A549 (cell line): ENCODE data around the gene CD96. TPM values are rescaled to one million over a fixed set of nuclear protein-coding genes. Genes with fewer than 3 reads are reported as not detected.

ENCODE experiments used
- ATAC-seq, 2 experiments: fragments of 200-7000 bp in 1 of 2; fragments of >200 bp in 1 of 2; cut with Nextera tagmentation in 1 of 2; cut with Tn5 transposase in 1 of 2; 3 replicates each; pipeline versions ENCODE4 v1.8.0 to v1.9.1; 2018 to 2020; ENCODE audit warnings: mild to moderate bottlenecking in 1 of 2, moderate library complexity in 1 of 2
- CTCF ChIA-PET: fragments of 300-600 bp; sonication (Branson Sonifier 250); formaldehyde crosslinking; extraction: SDS; loops from one replicate; lab custom pipeline; 2021; ENCODE audit warnings: antibody characterized with exemption, inconsistent platforms; lab: Yijun Ruan, JAX
- POLR2A ChIA-PET: fragments of 350-600 bp; formaldehyde crosslinking; extraction: SDS; loops from one replicate; lab custom pipeline; 2021; ENCODE audit warnings: antibody characterized with exemption, inconsistent platforms; lab: Yijun Ruan, JAX
- DNase-seq, 2 experiments: peaks; one replicate each; pipeline versions ENCODE4 v3.0.0 to v3.0.0-alpha.2; 2011 to 2016; ENCODE audit warnings: low read depth in 1 of 2, low spot score in 1 of 2
- FAIRE-seq: peaks from 2 replicates; lab custom pipeline; 2011; peaks lifted over from hg19 to GRCh38; lab: Jason Lieb, UNC
- H3K27ac ChIP-seq, 2 experiments: fragments of >200 bp; sonication (Bioruptor Twin); formaldehyde crosslinking; 3 replicates each; pipeline ENCODE4 v1.5.1; 2016 to 2017
- H3K4me1 ChIP-seq: fragments of >200 bp; sonication (Bioruptor Twin); formaldehyde crosslinking; 3 replicates; pipeline ENCODE4 v1.6.1; 2016
- H3K4me2 ChIP-seq: fragments of >200 bp; sonication (Bioruptor Twin); formaldehyde crosslinking; 3 replicates; pipeline ENCODE4 v1.6.1; 2016
- H3K4me3 ChIP-seq: fragments of >200 bp; sonication (Bioruptor Twin); formaldehyde crosslinking; 3 replicates; pipeline ENCODE4 v1.5.1; 2016
- H3K9me3 ChIP-seq: fragments of >200 bp; sonication (Bioruptor Twin); formaldehyde crosslinking; 3 replicates; pipeline ENCODE4 v1.6.1; 2016
- BCL3 ChIP-seq: fragments of >200 bp; sonication (Bioruptor Twin); formaldehyde crosslinking; IDR thresholded peaks from 3 replicates; pipeline ENCODE4 v1.6.1; 2016
- BHLHE40 ChIP-seq: IDR thresholded peaks from 2 replicates; pipeline ENCODE4 v1.6.1; 2012; ENCODE audit warnings: low read depth, low read length, inconsistent platforms
- CHD2 ChIP-seq: fragments of 150-350 bp; IDR thresholded peaks from 2 replicates; pipeline ENCODE4 v1.6.1; 2014; ENCODE audit warnings: low read length; ENCODE audit not compliant: partially characterized antibody
- EHMT2 ChIP-seq: fragments of 200-600 bp; sonication (generic); IDR thresholded peaks from 2 replicates; pipeline ENCODE4 v1.6.1; 2016; ENCODE audit warnings: antibody characterized with exemption, low read depth, mild to moderate bottlenecking, moderate library complexity
- ELK1 ChIP-seq: fragments of 150-350 bp; IDR thresholded peaks from 2 replicates; pipeline ENCODE4 v1.6.1; 2014; ENCODE audit warnings: low read depth, mild to moderate bottlenecking, low read length
- HES2 ChIP-seq: fragments of >200 bp; sonication (Bioruptor Twin); formaldehyde crosslinking; IDR thresholded peaks from 2 replicates; pipeline ENCODE4 v1.6.1; 2016
- HEYL ChIP-seq: fragments of 250-450 bp; sonication (Bioruptor Pico); IDR thresholded peaks from 2 replicates; pipeline ENCODE4 v1.8.0; 2021; ENCODE audit warnings: mild to moderate bottlenecking, moderate library complexity
- HOXB5 ChIP-seq: fragments of 250-450 bp; sonication (Bioruptor Pico); IDR thresholded peaks from 2 replicates; pipeline ENCODE4 v1.5.0; 2020; ENCODE audit warnings: mild to moderate bottlenecking, moderate library complexity
- MAFK ChIP-seq: fragments of 450-650 bp; IDR thresholded peaks from 2 replicates; pipeline ENCODE4 v1.6.1; 2014; ENCODE audit not compliant: partially characterized antibody
- MYC ChIP-seq: IDR thresholded peaks from 2 replicates; pipeline ENCODE4 v1.6.1; 2012; ENCODE audit warnings: mild to moderate bottlenecking, inconsistent platforms, low read length, improper control_type of control experiment, borderline replicate concordance
- RAD21 ChIP-seq, 2 experiments: fragments of >200 bp in 1 of 2; sonication (Bioruptor Twin) in 1 of 2; formaldehyde crosslinking in 1 of 2; IDR thresholded peaks in 1 of 2; conservative IDR thresholded peaks in 1 of 2; 2 replicates in 1 of 2; 3 replicates in 1 of 2; pipeline ENCODE4 v1.6.1; 2012 to 2018; ENCODE audit warnings: inconsistent platforms in 1 of 2
- SMC3 ChIP-seq: fragments of >200 bp; sonication (Bioruptor Twin); formaldehyde crosslinking; IDR thresholded peaks from 3 replicates; pipeline ENCODE4 v1.6.1; 2018; ENCODE audit warnings: inconsistent platforms
- SREBF2 ChIP-seq: fragments of 450-650 bp; IDR thresholded peaks from 2 replicates; pipeline ENCODE4 v1.6.1; 2014; ENCODE audit warnings: mild to moderate bottlenecking, moderate library complexity
- TP53 ChIP-seq: fragments of 250-450 bp; sonication (Bioruptor Pico); IDR thresholded peaks from 2 replicates; pipeline ENCODE4 v1.5.0; 2021; ENCODE audit warnings: mild to moderate bottlenecking, moderate library complexity
- ZC3H11A ChIP-seq: fragments of 450-650 bp; IDR thresholded peaks from 2 replicates; pipeline ENCODE4 v1.6.1; 2014; ENCODE audit warnings: antibody characterized with exemption, mild to moderate bottlenecking
- ZFP36 ChIP-seq: fragments of 450-650 bp; IDR thresholded peaks from 2 replicates; pipeline ENCODE4 v1.6.1; 2014; ENCODE audit warnings: borderline replicate concordance; ENCODE audit not compliant: partially characterized antibody
- ZSCAN20 ChIP-seq: fragments of 250-450 bp; sonication (Bioruptor Pico); IDR thresholded peaks from 2 replicates; pipeline ENCODE4 v1.8.0; 2022; ENCODE audit warnings: mild to moderate bottlenecking, moderate library complexity
- WGBS: methylation state at CpG from one replicate; pipeline ENCODE4 v1.1.6; 2017; ENCODE audit errors: missing lambda C conversion rate; 5-methylcytosine and 5-hydroxymethylcytosine counted together
- polyA plus RNA-seq, 4 experiments: library from polyadenylated mRNA; depleted of rRNA in 3 of 4; stranded (reverse); fragments of >200 nt; fragmentation: RNase III in 1 of 4; extraction: RNeasy Plus Mini Kit Qiagen cat#74134 plus additional on column Dnase treatment in 1 of 4; gene quantifications; 2 replicates in 3 of 4; 3 replicates in 1 of 4; pipeline ENCODE4 v1.2.3, GENCODE V29; 2011 to 2017
- TF ChIP-seq, protein P1 (sequence below): fragments of >200 bp; sonication (Bioruptor Twin); formaldehyde crosslinking; IDR thresholded peaks from 3 replicates; pipeline ENCODE4 v1.5.1; 2016

CD96 gene
- polyA plus RNA-seq, 2 of the 4 experiments (the other 2 are of a cell fraction), result not detected

GRCh38 chr3:111539351-111540331, 2.4 kb upstream of the CD96 start:
- ChIA-PET POLR2A (no interaction called here), CTCF (interaction anchor here (0.6 to 1.5 kb wide), 12 partner anchors 9 to 692 kb away, joined by 3 to 9 read pairs (median 3); no protein-coding TSS in a partner anchor)
- H3K4me1 ChIP-seq, result peaks cover 14% of the 10 kb centered on the region
- TF ChIP-seq, protein P1, sequence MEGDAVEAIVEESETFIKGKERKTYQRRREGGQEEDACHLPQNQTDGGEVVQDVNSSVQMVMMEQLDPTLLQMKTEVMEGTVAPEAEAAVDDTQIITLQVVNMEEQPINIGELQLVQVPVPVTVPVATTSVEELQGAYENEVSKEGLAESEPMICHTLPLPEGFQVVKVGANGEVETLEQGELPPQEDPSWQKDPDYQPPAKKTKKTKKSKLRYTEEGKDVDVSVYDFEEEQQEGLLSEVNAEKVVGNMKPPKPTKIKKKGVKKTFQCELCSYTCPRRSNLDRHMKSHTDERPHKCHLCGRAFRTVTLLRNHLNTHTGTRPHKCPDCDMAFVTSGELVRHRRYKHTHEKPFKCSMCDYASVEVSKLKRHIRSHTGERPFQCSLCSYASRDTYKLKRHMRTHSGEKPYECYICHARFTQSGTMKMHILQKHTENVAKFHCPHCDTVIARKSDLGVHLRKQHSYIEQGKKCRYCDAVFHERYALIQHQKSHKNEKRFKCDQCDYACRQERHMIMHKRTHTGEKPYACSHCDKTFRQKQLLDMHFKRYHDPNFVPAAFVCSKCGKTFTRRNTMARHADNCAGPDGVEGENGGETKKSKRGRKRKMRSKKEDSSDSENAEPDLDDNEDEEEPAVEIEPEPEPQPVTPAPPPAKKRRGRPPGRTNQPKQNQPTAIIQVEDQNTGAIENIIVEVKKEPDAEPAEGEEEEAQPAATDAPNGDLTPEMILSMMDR, result peak; percentile 86
- TF ChIP-seq SMC3 (peak; percentile 90), RAD21 (conservative IDR thresholded peaks at IDR 0.05 in 1 of 2, IDR thresholded peaks at IDR 0.05 in 1 of 2) (peak; percentile 94 to 96), HEYL (CRISPR knock-in tag) (no peak)
- ATAC-seq, result peak; percentile 98 to 99
- H3K4me2 ChIP-seq, result peak overlapping the region; percentile 58
- 14% methylated on average over 10 of the region's 10 CpGs for WGBS
- H3K27ac ChIP-seq, result peak overlapping the region in 1 of 2 experiments; percentile 13; a peak in 1 of 6 replicates
- peak; percentile 61 to 63 for DNase-seq
- FAIRE-seq, result peak; percentile 18
- H3K9me3 ChIP-seq, result no peaks in the 10 kb centered on the region
- H3K4me3 ChIP-seq, result no peak overlapping the region

DNA sequence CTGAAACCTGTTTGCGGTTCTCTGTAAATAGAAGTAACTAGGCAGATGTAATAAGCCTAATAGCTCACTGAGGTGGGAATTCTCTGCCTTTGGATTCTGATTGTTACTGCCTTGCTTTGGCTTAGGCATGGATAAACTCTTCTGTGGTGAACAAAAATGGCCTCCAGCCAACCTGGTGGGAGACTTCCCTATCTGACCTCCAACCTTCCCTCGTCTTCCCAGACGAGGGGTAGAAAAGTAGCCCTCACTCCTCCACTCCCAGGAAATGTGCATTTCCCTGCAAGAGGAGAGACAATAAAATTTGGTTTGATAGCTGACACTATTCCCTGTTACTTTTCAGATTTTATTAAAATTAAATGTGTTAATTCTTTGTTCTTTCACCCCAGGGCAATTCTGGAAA, 606 bp upstream of the CD96 start:
- no peak for FAIRE-seq
- POLR2A ChIA-PET, result no interaction called here
- H3K27ac ChIP-seq, result no peak overlapping the region
- H3K4me1 ChIP-seq, result peaks cover 14% of the 10 kb centered on the region
- H3K9me3 ChIP-seq, result no peaks in the 10 kb centered on the region
- CTCF ChIA-PET, result interaction anchor here (1.3 kb wide), 1 partner anchor 10 kb away, joined by 4 read pairs; no protein-coding TSS in a partner anchor
- TF ChIP-seq HES2 (no peak), BHLHE40 (no peak), ZFP36 (no peak), ZC3H11A (no peak), MAFK (no peak), BCL3 (no peak), EHMT2 (no peak), ELK1 (no peak), TP53 (CRISPR knock-in tag) (no peak), SREBF2 (no peak), MYC (no peak), HOXB5 (CRISPR knock-in tag) (no peak), CHD2 (no peak), ZSCAN20 (CRISPR knock-in tag) (no peak)
- TF ChIP-seq, all 56 proteins: peak for 0
- Histone ChIP-seq H3K4me3 (no peak overlapping the region), H3K4me2 (no peak overlapping the region)
- DNase-seq (no peak), ATAC-seq (no peak)
- WGBS, result 68% methylated on average over 3 of the region's 3 CpGs
